Esophagus squamous epithelium (tissue), 4 donors: Measurements from ENCODE around the gene HDAC1.

Experiments
- POLR2A ChIP-seq, 4 donors: fragments of 450-650 bp; IDR thresholded peaks; one replicate each; pipeline ENCODE4 v1.6.1; 2017; ENCODE audit warnings: antibody characterized with exemption in 4 of 4, mild to moderate bottlenecking in 4 of 4, moderate library complexity in 3 of 4
- TF ChIP-seq, protein P1 (sequence below), 6 experiments: fragments of 450-650 bp in 4 of 6; fragments of 200-600 bp in 2 of 6; sonication (generic) in 2 of 6; IDR thresholded peaks; one replicate each; pipeline ENCODE4 v1.5.1; 2016 to 2019; ENCODE audit warnings: antibody characterized with exemption in 6 of 6, mild to moderate bottlenecking in 4 of 6, moderate library complexity in 4 of 6

DNA sequence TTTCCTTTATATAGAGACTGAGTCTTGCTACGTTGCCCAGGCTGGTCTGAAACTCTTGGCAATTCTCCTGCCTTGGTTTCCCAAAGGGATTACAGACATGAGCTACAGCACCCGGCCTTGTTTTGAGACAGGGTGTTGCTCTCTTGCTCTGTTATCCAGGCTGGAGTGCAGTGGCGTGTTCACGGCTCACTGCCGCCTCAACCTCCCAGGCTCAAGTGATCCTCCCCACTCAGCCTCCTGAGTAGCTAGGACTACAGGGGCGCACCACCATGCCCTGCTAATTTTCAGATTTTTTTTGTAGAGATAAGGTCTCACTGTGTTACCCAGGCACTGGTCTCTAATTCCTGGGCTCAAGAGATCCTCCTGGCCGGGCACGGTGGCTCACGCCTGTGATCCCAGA, 26.0 kb upstream of the HDAC1 start:
- TF ChIP-seq POLR2A (IDR thresholded peaks at IDR 0.05): no peak
- TF ChIP-seq, protein P1, sequence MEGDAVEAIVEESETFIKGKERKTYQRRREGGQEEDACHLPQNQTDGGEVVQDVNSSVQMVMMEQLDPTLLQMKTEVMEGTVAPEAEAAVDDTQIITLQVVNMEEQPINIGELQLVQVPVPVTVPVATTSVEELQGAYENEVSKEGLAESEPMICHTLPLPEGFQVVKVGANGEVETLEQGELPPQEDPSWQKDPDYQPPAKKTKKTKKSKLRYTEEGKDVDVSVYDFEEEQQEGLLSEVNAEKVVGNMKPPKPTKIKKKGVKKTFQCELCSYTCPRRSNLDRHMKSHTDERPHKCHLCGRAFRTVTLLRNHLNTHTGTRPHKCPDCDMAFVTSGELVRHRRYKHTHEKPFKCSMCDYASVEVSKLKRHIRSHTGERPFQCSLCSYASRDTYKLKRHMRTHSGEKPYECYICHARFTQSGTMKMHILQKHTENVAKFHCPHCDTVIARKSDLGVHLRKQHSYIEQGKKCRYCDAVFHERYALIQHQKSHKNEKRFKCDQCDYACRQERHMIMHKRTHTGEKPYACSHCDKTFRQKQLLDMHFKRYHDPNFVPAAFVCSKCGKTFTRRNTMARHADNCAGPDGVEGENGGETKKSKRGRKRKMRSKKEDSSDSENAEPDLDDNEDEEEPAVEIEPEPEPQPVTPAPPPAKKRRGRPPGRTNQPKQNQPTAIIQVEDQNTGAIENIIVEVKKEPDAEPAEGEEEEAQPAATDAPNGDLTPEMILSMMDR (IDR thresholded peaks at IDR 0.05): no peak
